GM18505 (cell line): ENCODE results near the gene TMEM50B.

ENCODE experiments used
- ATAC-seq: cut with Tn5 transposase; IDR thresholded peaks from one replicate; pipeline ENCODE4 v1.9.1; 2021; ENCODE audit not compliant: unreplicated experiment
- POLR2A ChIP-seq: IDR thresholded peaks from 4 replicates; pipeline ENCODE4 v1.6.1; 2011; ENCODE audit warnings: borderline replicate concordance; ENCODE audit not compliant: insufficient read depth, insufficient read length; ENCODE audit errors: extremely low read depth

TMEM50B gene

GRCh38 chr21:33403786-33404585 is 75.8 kb downstream of the TMEM50B start:
- peak; percentile 23 for ATAC-seq
- peak; percentile 53 for TF ChIP-seq POLR2A

DNA sequence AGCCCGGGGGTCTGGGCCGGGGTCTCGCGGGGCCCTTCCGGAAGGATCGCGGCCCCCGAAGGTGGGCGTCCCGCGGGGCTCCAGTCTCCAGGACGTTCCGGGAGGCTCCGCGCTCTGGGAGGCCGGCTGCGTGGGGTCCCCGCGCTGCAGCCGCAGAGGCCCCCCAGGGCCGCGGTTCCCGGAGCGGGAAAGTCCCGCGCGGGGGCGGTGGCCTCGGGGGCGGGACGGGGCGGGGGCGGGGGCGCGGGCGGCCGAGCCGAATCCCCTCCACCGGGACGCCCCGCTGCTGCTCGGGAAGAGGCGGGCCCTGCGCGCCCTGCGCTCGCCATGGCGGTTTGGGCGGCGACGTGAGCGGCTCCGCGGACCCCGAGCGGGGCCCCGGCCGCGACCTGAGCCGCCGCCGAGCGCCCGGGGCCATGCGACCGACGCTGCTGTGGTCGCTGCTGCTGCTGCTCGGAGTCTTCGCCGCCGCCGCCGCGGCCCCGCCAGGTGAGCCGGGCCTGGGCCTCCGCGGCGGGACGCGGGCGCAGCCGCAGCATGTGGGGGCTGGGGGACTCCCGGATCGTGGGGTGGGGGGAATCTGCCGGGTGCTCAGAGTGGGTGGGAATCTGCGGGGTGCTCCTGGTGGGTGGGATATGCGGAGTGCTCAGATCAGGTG is 76.5 kb downstream of the TMEM50B start, which contains the start of gene IFNGR2:
Gene IFNGR2, plus strand, starts transcription at position 286 of the 658 bp plus-strand sequence. Its CDS starts 131 bp downstream, at position 417.
- TF ChIP-seq POLR2A, result peak; percentile 59
- ATAC-seq, result peak; percentile 43

DNA sequence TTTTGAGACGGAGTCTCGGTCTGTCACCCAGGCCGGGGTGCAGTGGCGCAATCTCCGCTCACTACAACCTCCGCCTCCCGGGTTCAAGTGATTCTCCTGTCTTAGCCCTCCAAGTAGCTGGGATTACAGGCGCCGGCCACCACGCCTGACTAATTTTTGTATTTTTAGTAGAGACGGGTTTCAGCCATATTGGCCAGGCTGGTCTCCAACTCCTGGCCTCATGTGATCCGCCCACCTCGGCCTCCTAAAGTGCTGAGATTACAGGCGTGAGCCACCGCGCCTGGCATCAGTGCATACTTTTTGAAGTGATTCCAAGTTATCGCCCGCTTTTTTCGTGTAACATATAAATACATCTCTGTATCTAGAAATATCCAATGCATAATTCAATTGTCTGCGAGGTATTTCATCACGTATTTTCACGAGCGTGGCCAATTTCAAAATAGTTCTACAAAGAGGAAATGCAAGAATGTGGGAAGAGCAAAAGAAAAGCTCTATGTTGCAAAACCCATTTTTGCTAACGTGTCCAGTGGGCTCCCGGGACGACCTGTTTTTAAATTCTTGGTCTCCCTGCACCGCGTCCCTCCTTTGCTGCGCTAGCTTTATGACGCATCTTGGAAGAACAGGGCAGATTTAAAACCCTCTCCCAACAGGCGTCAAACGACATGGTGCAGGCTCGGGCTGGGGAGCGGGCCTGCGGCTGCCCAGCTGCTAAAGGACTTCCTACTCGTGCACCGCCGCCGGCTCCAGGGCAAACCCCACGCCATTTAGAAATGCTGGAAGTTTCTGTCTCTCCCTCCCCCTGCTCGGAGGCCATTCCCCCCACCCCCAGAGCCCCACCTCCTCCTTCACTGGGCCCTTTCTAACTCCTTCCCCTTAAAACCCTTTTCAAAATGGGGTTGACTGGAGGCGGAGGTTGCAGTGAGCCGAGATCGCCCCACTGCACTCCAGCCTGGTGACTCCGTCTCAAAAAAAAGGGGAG is 77.5 kb downstream of the TMEM50B start:
- no peak for TF ChIP-seq POLR2A
- ATAC-seq, result peak; percentile 31

- TF ChIP-seq POLR2A, result no peak
- ATAC-seq, result no peak
Observed at GRCh38 chr21:33401630-33401992, 78.2 kb downstream of the TMEM50B start.
